Measurements from ENCODE around the gene MDN1. TPM values are rescaled to one million over a fixed set of nuclear protein-coding genes. Genes with fewer than 3 reads are reported as not detected.

MDN1 gene
- polyA plus RNA-seq, 1 experiment, result 3.3 TPM

DNA sequence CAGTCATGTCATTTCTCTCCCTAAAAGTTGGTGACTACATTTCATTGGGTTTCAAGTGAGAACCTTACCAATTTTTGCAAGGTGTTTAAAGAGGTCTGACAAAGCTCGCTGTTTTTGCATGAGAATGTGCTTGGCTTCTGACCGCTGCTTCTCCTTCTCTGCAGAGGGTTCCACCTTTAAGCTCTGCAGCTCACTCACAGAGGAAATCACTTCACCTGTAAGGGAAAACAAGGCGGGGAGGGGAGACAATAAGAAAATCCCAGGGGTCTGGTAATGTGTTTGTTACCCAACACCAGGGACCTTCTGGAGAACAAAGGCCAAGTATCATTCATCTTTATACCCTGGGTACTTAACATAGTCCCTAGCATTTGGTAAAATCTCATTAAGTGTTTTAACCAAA, 141.1 kb downstream of the MDN1 start:
- Histone ChIP-seq H3K27me3 (ENCODE audit: control insufficient read depth, insufficient read depth, low read length) (no peaks in the 10 kb centered on the region), H3K36me3 (ENCODE audit: control insufficient read depth, insufficient read depth, low read length) (peaks cover 26% of the 10 kb centered on the region), H3K4me3 (ENCODE audit: low read depth, low read length) (no peak overlapping the region)
- ChIA-PET POLR2A (no interaction called here), CTCF (no interaction called here)
- no peak for DNase-seq (ENCODE audit: low read depth)
- TF ChIP-seq CTCF (IDR thresholded peaks at IDR 0.05; ENCODE audit: insufficient read depth, low read depth, low read length), result no peak

DNA sequence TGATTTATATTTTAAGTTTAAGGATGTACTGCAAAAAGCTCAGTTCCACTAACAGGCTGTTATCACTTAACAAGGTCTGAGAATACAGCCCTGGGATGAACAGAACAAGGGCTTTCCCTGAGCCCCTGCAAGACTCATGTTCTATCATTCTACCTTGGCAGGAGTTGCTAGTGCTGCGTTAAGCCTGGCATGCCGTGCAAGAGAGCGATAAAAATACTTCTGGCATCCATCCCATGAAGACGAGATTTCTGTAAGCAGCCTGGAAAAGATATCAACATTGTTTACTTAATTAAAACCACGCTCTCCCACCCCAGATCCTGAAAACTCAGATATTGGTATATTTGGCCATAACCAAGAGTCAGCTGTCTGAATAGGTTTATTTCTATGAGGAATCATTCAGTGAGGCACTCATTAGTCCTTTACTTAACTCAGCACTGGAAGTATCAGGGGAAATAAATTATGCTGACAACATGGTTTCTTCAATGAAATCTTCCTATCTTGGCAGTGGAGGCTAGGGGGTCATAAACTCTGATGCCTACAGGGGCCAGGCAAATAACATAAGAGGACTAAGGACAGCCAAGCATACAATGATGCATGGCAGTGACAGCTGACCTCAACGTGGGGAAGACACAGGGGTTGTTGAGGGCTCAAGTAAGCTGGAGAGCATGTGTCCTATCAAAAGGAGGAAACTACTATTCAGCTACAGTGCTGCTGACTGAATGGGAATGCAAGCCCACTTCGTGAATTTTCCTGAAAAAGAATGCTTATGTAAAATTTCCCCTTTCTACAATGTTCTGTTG, 143.4 kb downstream of the MDN1 start:
- H3K4me3 ChIP-seq (ENCODE audit: low read depth, low read length), result no peak overlapping the region
- H3K36me3 ChIP-seq (ENCODE audit: control insufficient read depth, insufficient read depth, low read length), result peaks cover 28% of the 10 kb centered on the region
- POLR2A ChIA-PET, result no interaction called here
- CTCF ChIA-PET, result no interaction called here
- no peak for DNase-seq (ENCODE audit: low read depth)
- H3K27me3 ChIP-seq (ENCODE audit: control insufficient read depth, insufficient read depth, low read length), result no peaks in the 10 kb centered on the region
- TF ChIP-seq CTCF (IDR thresholded peaks at IDR 0.05; ENCODE audit: insufficient read depth, low read depth, low read length), result no peak

DNA sequence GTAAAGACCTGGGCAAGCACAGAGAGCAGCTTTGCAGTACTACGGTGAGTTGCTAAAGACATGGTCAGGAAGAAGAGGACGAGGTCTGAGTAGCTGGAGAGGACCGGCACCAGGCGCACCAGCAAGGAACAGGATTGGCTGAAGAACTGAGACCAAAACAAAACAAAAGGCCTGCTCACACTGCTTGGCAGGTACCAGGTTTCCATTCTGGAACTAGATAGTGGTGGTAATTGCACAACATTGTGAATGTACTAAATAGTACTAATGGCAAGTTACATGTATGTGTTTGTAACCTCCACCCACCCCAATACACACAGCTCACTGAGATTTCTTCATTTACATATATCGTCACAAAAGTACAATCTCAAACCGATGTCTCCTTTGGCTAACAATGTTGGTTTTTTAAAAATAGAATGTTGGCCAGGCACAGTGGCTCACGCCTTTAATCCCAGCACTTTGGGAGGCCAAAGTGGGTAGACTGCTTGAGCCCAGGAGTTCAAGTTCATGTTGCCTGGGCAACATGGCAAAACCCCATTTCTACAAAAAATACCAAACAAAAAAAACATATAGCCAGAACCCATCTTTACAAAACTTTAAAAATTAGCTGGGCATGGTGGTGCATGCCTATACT, 148.5 kb downstream of the MDN1 start:
- no peaks in the 10 kb centered on the region for H3K27me3 ChIP-seq (ENCODE audit: control insufficient read depth, insufficient read depth, low read length)
- POLR2A ChIA-PET, result interaction anchor here (0.6 kb wide), 1 partner anchor 44 kb away, joined by 5 read pairs; no protein-coding TSS in a partner anchor
- H3K4me3 ChIP-seq (ENCODE audit: low read depth, low read length), result no peak overlapping the region
- CTCF ChIA-PET, result no interaction called here
- no peak for TF ChIP-seq CTCF (IDR thresholded peaks at IDR 0.05; ENCODE audit: insufficient read depth, low read depth, low read length)
- DNase-seq (ENCODE audit: low read depth), result no peak
- H3K36me3 ChIP-seq (ENCODE audit: control insufficient read depth, insufficient read depth, low read length), result peaks cover 17% of the 10 kb centered on the region

DNA sequence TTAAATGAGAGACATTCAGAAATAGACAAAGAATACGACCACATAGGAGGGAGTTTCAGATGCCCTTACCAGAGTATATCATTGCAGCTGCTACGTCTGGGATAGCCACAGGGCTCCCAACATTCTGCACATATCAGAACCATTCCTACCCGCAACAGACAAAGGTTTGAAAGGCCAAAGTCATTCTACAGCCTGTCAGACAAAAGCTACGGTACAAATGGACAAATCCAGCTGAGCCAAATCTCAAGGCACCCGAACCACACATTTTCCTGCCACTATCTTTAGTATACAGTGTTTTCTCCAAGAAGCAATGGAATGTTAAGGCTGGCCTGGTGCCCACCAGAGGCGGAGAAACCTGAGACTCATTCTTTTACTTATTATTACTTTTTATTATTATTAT, 150.6 kb downstream of the MDN1 start:
- DNase-seq (ENCODE audit: low read depth), result no peak
- ChIA-PET CTCF (interaction anchor here (1.1 kb wide), 1 partner anchor 297 kb away, joined by 3 read pairs; no protein-coding TSS in a partner anchor), POLR2A (no interaction called here)
- H3K36me3 ChIP-seq (ENCODE audit: control insufficient read depth, insufficient read depth, low read length), result peaks cover 7% of the 10 kb centered on the region
- no peaks in the 10 kb centered on the region for H3K27me3 ChIP-seq (ENCODE audit: control insufficient read depth, insufficient read depth, low read length)
- H3K4me3 ChIP-seq (ENCODE audit: low read depth, low read length), result no peak overlapping the region
- TF ChIP-seq CTCF (IDR thresholded peaks at IDR 0.05; ENCODE audit: insufficient read depth, low read depth, low read length), result no peak

DNA sequence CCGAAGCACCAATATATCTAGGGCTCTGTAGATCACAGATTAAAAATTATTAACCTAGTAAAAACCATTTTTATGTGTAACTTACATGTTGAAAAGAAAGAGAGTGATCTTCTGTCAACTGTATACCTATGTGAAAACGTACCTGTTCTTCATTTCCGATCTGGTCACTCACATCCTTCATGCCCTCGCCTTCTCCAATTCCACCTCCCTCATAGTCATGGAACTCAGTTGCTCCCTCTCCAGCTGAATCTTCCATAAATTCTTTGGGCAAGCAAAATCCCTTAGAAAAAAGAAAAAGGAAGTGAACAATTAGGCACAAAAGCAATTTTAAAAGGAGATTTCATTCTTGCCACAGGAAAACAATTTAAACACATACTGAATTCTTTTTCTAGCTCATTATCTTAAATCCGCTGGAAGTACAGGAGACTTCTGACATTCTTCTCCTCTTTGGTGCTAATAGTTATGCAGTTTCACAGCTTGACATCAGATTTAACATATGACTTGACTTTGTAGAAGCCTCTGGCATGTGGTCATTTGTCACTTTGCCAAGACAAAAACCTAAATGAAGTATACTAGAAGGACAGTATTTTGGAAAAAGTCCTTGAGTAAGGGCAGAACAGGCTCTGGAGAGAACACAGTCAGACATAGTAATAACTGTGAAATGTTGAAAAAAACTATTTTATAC, 151.6 kb downstream of the MDN1 start:
- TF ChIP-seq CTCF (IDR thresholded peaks at IDR 0.05; ENCODE audit: insufficient read depth, low read depth, low read length), result no peak
- POLR2A ChIA-PET, result interaction anchor here (0.7 kb wide), 2 partner anchors 10 to 41 kb away, joined by 3 to 4 read pairs; no protein-coding TSS in a partner anchor
- H3K27me3 ChIP-seq (ENCODE audit: control insufficient read depth, insufficient read depth, low read length), result no peaks in the 10 kb centered on the region
- no peak overlapping the region for H3K4me3 ChIP-seq (ENCODE audit: low read depth, low read length)
- H3K36me3 ChIP-seq (ENCODE audit: control insufficient read depth, insufficient read depth, low read length), result peaks cover 7% of the 10 kb centered on the region
- CTCF ChIA-PET, result interaction anchor here (1.1 kb wide), 1 partner anchor 296 kb away, joined by 3 read pairs; no protein-coding TSS in a partner anchor
- DNase-seq (ENCODE audit: low read depth), result no peak
